ENCODE measurements around the gene CPNE8. TPM values are rescaled to one million over a fixed set of nuclear protein-coding genes. Genes with fewer than 3 reads are reported as not detected.

The CPNE8 gene
- total RNA-seq (2014; rRNA removed) (7.2 and 12.6 TPM in 2 replicates), Bru-seq, nascent RNA (percentile 65 among the genes with signal in this experiment), BruChase-seq, experiment 1, labeled RNA remaining after a 6-hour chase (percentile 49 among the genes with signal in this experiment), BruChase-seq, experiment 2, labeled RNA remaining after a 2-hour chase (percentile 56 among the genes with signal in this experiment)
- long read RNA-seq, transcript CPNE8-201 (20 exons, 3,489 nt) = major isoform, 11 of 16 reads
- long read RNA-seq, partial matches to known transcripts = 1 of 16 reads
- long read RNA-seq, other reads (novel, unspliced or antisense) = 4 of 16 reads

- H2AFZ ChIP-seq (ENCODE audit: low read length) = peak within 1 kb of the TSS; percentile 94
- peak within 1 kb of the TSS; percentile 83 for H3K4me3 ChIP-seq (ENCODE audit: low read length)
- POLR2A ChIA-PET (ENCODE audit: unreplicated experiment) = interaction anchor here (0.5 to 1.0 kb wide), 5 partner anchors 67 to 460 kb away, joined by 3 to 6 read pairs (median 3); no protein-coding TSS in a partner anchor
- H3K9me3 ChIP-seq (ENCODE audit: low read length) = no peaks in the 10 kb centered on the region
- H3K27me3 ChIP-seq (ENCODE audit: low read length) = no peaks in the 10 kb centered on the region
- no peak for TF ChIP-seq CTCF (conservative IDR thresholded peaks at IDR 0.05; ENCODE audit: low read depth, low read length)
- no peak for TF ChIP-seq EZH2 (IDR thresholded peaks at IDR 0.05; ENCODE audit: low read length, unreplicated experiment)
- no peak for TF ChIP-seq EZH2phosphoT487 (IDR thresholded peaks at IDR 0.05; ENCODE audit: borderline replicate concordance, low read length)
- ATAC-seq = peak; percentile 62
- H3K4me2 ChIP-seq (ENCODE audit: low read length) = peak within 1 kb of the TSS; percentile 94
- peaks cover 22% of the 10 kb centered on the region for H3K79me2 ChIP-seq (ENCODE audit: low read length)
- intact Hi-C loops (cut with micrococcal nuclease) = loop anchor here (1.0 to 10.0 kb wide), 9 partner anchors 67 to 848 kb away; no protein-coding TSS in a partner anchor
- peaks cover 18% of the 10 kb centered on the region for H3K4me1 ChIP-seq (ENCODE audit: insufficient read depth, low read length)
- no peaks in the 10 kb centered on the region for H3K36me3 ChIP-seq (ENCODE audit: low read depth, low read length)
- H3K27ac ChIP-seq (ENCODE audit: low read length) = peak within 1 kb of the TSS; percentile 93
- H3K9ac ChIP-seq (ENCODE audit: low read length) = peak within 1 kb of the TSS; percentile 80
- H4K20me1 ChIP-seq (ENCODE audit: low read length) = no peaks in the 10 kb centered on the region
- no peaks in the 10 kb centered on the region for H3K9me2 ChIP-seq (replicated peaks; ENCODE audit: low read length)
- DNase-seq = peak; percentile 59
- BruUV-seq (replicated peaks) = no TSS peak
- no peaks in the 10 kb centered on the region for H3F3A ChIP-seq (ENCODE audit: low read length, unreplicated experiment)
- CTCF ChIA-PET = interaction anchor here (0.6 to 2.9 kb wide), 10 partner anchors 15 to 578 kb away, joined by 3 to 19 read pairs (median 6); no protein-coding TSS in a partner anchor
Observed at GRCh38 chr12:38905480-38906351, at the start of gene CPNE8. CPNE8 (minus strand) TSS chr12:38905591; CDS start chr12:38905534, 57 bp downstream.

- Histone ChIP-seq H3K79me2 (ENCODE audit: low read length) (no peaks in the 10 kb centered on the region), H3K27ac (ENCODE audit: low read length) (no peak overlapping the region), H4K20me1 (ENCODE audit: low read length) (no peaks in the 10 kb centered on the region), H3K9me3 (ENCODE audit: low read length) (no peaks in the 10 kb centered on the region), H3K27me3 (ENCODE audit: low read length) (no peaks in the 10 kb centered on the region), H2AFZ (ENCODE audit: low read length) (no peak overlapping the region), H3K4me2 (ENCODE audit: low read length) (no peak overlapping the region), H3F3A (ENCODE audit: low read length, unreplicated experiment) (no peaks in the 10 kb centered on the region), H3K4me3 (ENCODE audit: low read length) (no peak overlapping the region), H3K36me3 (ENCODE audit: low read depth, low read length) (no peaks in the 10 kb centered on the region), H3K4me1 (ENCODE audit: insufficient read depth, low read length) (peaks cover 11% of the 10 kb centered on the region; the same call in 1 of the 2 replicates), H3K9me2 (replicated peaks; ENCODE audit: low read length) (no peaks in the 10 kb centered on the region), H3K9ac (ENCODE audit: low read length) (no peak overlapping the region)
- ChIA-PET CTCF (no interaction called here), POLR2A (ENCODE audit: unreplicated experiment) (no interaction called here)
- ATAC-seq (no peak), DNase-seq (no peak)
- no TSS peak for BruUV-seq (replicated peaks)
- TF ChIP-seq CTCF (conservative IDR thresholded peaks at IDR 0.05; ENCODE audit: low read depth, low read length) (no peak), EZH2phosphoT487 (IDR thresholded peaks at IDR 0.05; ENCODE audit: borderline replicate concordance, low read length) (no peak), EZH2 (IDR thresholded peaks at IDR 0.05; ENCODE audit: low read length, unreplicated experiment) (no peak)
- intact Hi-C loops (cut with micrococcal nuclease) = no loop called here
Observed at GRCh38 chr12:38954238-38954873, 49.0 kb upstream of the CPNE8 start.

All from PC-3 (cell line).